Activated naive CD8-positive, alpha-beta T cell treated with anti-CD3 and anti-CD28 coated beads, Interleukin-2, amount 10 ng/mL, durations not matched to agents 7 days and 5 days (primary cell): ENCODE measurements around the gene NEURL1. TPM values are rescaled to one million over a fixed set of nuclear protein-coding genes. Genes with fewer than 3 reads are reported as not detected.

Experiments used
- total RNA-seq, 2 experiments: library from RNA; stranded (reverse); gene quantifications; one replicate each; pipeline ENCODE4 v1.2.3, GENCODE V29; 2021

The NEURL1 gene
- total RNA-seq, 2 experiments from 2014 or later, result 1.6 to 2.0 TPM

Other genes starting within 250 kb of the NEURL1 start
- gene RPEL1, start 247.8 kb upstream of the NEURL1 start, total RNA-seq, result not detected
- gene INA, start 216.6 kb upstream of the NEURL1 start, total RNA-seq, result under 1 TPM in 1 of 2 experiments, not detected in 1; 0.09 TPM
- 10 to 100 TPM; 13.6 to 14.7 TPM for gene PCGF6, start 142.6 kb upstream of the NEURL1 start, total RNA-seq
- gene TAF5, start 125.7 kb upstream of the NEURL1 start, total RNA-seq, result 10 to 100 TPM; 11.6 to 12.1 TPM
- gene ATP5MK, start 97.2 kb upstream of the NEURL1 start, total RNA-seq, result 100 to 1,000 TPM; 264 to 291 TPM
- gene PDCD11, start 97.1 kb upstream of the NEURL1 start, total RNA-seq, result 10 to 100 TPM; 45.1 to 49.9 TPM
- gene CALHM2, start 41.3 kb upstream of the NEURL1 start, total RNA-seq, result 100 to 1,000 TPM; 117 to 124 TPM
- gene CALHM1, start 34.8 kb upstream of the NEURL1 start, total RNA-seq, result under 1 TPM; 0.74 to 0.94 TPM
- under 1 TPM; 0.17 to 0.67 TPM for gene CALHM3, start 14.5 kb upstream of the NEURL1 start, total RNA-seq